ENCODE measurements around the gene CEACAM8.
"Not testable (repeated sequence)": the region's sequence is repeated elsewhere in the genome, so short reads cannot be mapped to it uniquely, and the experiment has no call there.

Gene CEACAM8

GRCh38 chr19:42555801-42556200 is 38.9 kb downstream of the CEACAM8 start:
- no peak overlapping the region for H3K27ac Mint-ChIP-seq

GRCh38 chr19:42555317-42555716 is 39.4 kb downstream of the CEACAM8 start:
- H3K27ac Mint-ChIP-seq = no peak overlapping the region
- no peak overlapping the region for H3K4me3 Mint-ChIP-seq
- peaks cover 7% of the 10 kb centered on the region for H3K27me3 Mint-ChIP-seq
- no peaks in the 10 kb centered on the region for H3K36me3 Mint-ChIP-seq
- no peaks in the 10 kb centered on the region for H3K4me1 Mint-ChIP-seq
- H3K9me3 Mint-ChIP-seq = no peaks in the 10 kb centered on the region

More at GRCh38 chr19:42555801-42556200, 38.9 kb downstream of the CEACAM8 start:
- Mint-ChIP-seq H3K36me3 (no peaks in the 10 kb centered on the region), H3K27me3 (peaks cover 7% of the 10 kb centered on the region), H3K4me1 (no peaks in the 10 kb centered on the region), H3K4me3 (no peak overlapping the region), H3K9me3 (no peaks in the 10 kb centered on the region)

GRCh38 chr19:42554046-42554575 is 40.6 kb downstream of the CEACAM8 start:
- peaks cover 5% of the 10 kb centered on the region for H3K9me3 Mint-ChIP-seq
- H3K27me3 Mint-ChIP-seq = peaks cover 7% of the 10 kb centered on the region
- H3K27ac Mint-ChIP-seq = no peak overlapping the region
- no peaks in the 10 kb centered on the region for H3K4me1 Mint-ChIP-seq
- H3K36me3 Mint-ChIP-seq = peaks cover 1% of the 10 kb centered on the region
- H3K4me3 Mint-ChIP-seq = no peak overlapping the region

GRCh38 chr19:42553292-42554045 is 41.3 kb downstream of the CEACAM8 start:
- H3K27me3 Mint-ChIP-seq = peaks cover 7% of the 10 kb centered on the region
- no peaks in the 10 kb centered on the region for H3K4me1 Mint-ChIP-seq
- no peak overlapping the region for H3K27ac Mint-ChIP-seq
- peaks cover 1% of the 10 kb centered on the region for H3K36me3 Mint-ChIP-seq
- no peak overlapping the region for H3K4me3 Mint-ChIP-seq
- H3K9me3 Mint-ChIP-seq = peaks cover 6% of the 10 kb centered on the region

- Mint-ChIP-seq H3K27ac (no peak overlapping the region), H3K36me3 (peaks cover 1% of the 10 kb centered on the region), H3K4me1 (no peaks in the 10 kb centered on the region), H3K27me3 (peaks cover 8% of the 10 kb centered on the region), H3K9me3 (peaks cover 6% of the 10 kb centered on the region), H3K4me3 (no peak overlapping the region)
These were observed 42.3 kb downstream of the CEACAM8 start for GRCh38 chr19:42552086-42553065.

- not testable (repeated sequence) for H3K4me1 Mint-ChIP-seq, H3K27ac Mint-ChIP-seq, H3K27me3 Mint-ChIP-seq, H3K4me3 Mint-ChIP-seq, H3K9me3 Mint-ChIP-seq, H3K36me3 Mint-ChIP-seq
These were observed 44.2 kb downstream of the CEACAM8 start for GRCh38 chr19:42550521-42550920.

- H3K9me3 Mint-ChIP-seq, H3K27me3 Mint-ChIP-seq, H3K4me3 Mint-ChIP-seq, H3K36me3 Mint-ChIP-seq, H3K27ac Mint-ChIP-seq, H3K4me1 Mint-ChIP-seq: not testable (repeated sequence)
These were observed 45.7 kb downstream of the CEACAM8 start for GRCh38 chr19:42549067-42549466.

GRCh38 chr19:42548552-42548951 is 46.2 kb downstream of the CEACAM8 start:
- H3K9me3 Mint-ChIP-seq = peaks cover 6% of the 10 kb centered on the region
- H3K27me3 Mint-ChIP-seq = peaks cover 1% of the 10 kb centered on the region
- no peak overlapping the region for H3K4me3 Mint-ChIP-seq
- no peaks in the 10 kb centered on the region for H3K4me1 Mint-ChIP-seq
- H3K27ac Mint-ChIP-seq = no peak overlapping the region
- H3K36me3 Mint-ChIP-seq = peaks cover 1% of the 10 kb centered on the region

- peaks cover 1% of the 10 kb centered on the region for H3K27me3 Mint-ChIP-seq
- peaks cover 1% of the 10 kb centered on the region for H3K36me3 Mint-ChIP-seq
- H3K4me3 Mint-ChIP-seq = no peak overlapping the region
- no peaks in the 10 kb centered on the region for H3K4me1 Mint-ChIP-seq
- H3K9me3 Mint-ChIP-seq = peaks cover 6% of the 10 kb centered on the region
- H3K27ac Mint-ChIP-seq = no peak overlapping the region
These were observed 46.8 kb downstream of the CEACAM8 start for GRCh38 chr19:42547929-42548328.

- Mint-ChIP-seq H3K9me3 (peaks cover 6% of the 10 kb centered on the region), H3K4me3 (no peak overlapping the region), H3K27ac (no peak overlapping the region), H3K27me3 (peaks cover 1% of the 10 kb centered on the region), H3K4me1 (no peaks in the 10 kb centered on the region), H3K36me3 (peaks cover 1% of the 10 kb centered on the region)
These were observed 47.8 kb downstream of the CEACAM8 start for GRCh38 chr19:42546831-42547500.

GRCh38 chr19:42544146-42544545 is 50.6 kb downstream of the CEACAM8 start:
- H3K27ac Mint-ChIP-seq = no peak overlapping the region
- H3K4me1 Mint-ChIP-seq = no peaks in the 10 kb centered on the region
- H3K36me3 Mint-ChIP-seq = no peaks in the 10 kb centered on the region
- H3K4me3 Mint-ChIP-seq = no peak overlapping the region
- H3K27me3 Mint-ChIP-seq = peaks cover 1% of the 10 kb centered on the region
- peaks cover 1% of the 10 kb centered on the region for H3K9me3 Mint-ChIP-seq

GRCh38 chr19:42542791-42543190 is 51.9 kb downstream of the CEACAM8 start:
- H3K27ac Mint-ChIP-seq = no peak overlapping the region
- H3K36me3 Mint-ChIP-seq = no peaks in the 10 kb centered on the region
- no peaks in the 10 kb centered on the region for H3K4me1 Mint-ChIP-seq
- H3K4me3 Mint-ChIP-seq = no peak overlapping the region
- H3K27me3 Mint-ChIP-seq = no peaks in the 10 kb centered on the region
- H3K9me3 Mint-ChIP-seq = no peaks in the 10 kb centered on the region

GRCh38 chr19:42540071-42540553 is 54.6 kb downstream of the CEACAM8 start:
- H3K4me3 Mint-ChIP-seq = no peak overlapping the region
- no peaks in the 10 kb centered on the region for H3K36me3 Mint-ChIP-seq
- no peak overlapping the region for H3K27ac Mint-ChIP-seq
- H3K4me1 Mint-ChIP-seq = no peaks in the 10 kb centered on the region
- no peaks in the 10 kb centered on the region for H3K27me3 Mint-ChIP-seq
- H3K9me3 Mint-ChIP-seq = no peaks in the 10 kb centered on the region

GRCh38 chr19:42538841-42539709 is 55.6 kb downstream of the CEACAM8 start:
- H3K4me3 Mint-ChIP-seq = no peak overlapping the region
- no peak overlapping the region for H3K27ac Mint-ChIP-seq
- H3K36me3 Mint-ChIP-seq = no peaks in the 10 kb centered on the region
- no peaks in the 10 kb centered on the region for H3K27me3 Mint-ChIP-seq
- H3K9me3 Mint-ChIP-seq = no peaks in the 10 kb centered on the region
- no peaks in the 10 kb centered on the region for H3K4me1 Mint-ChIP-seq
